ENCODE measurements around the gene NRF1. TPM values are rescaled to one million over a fixed set of nuclear protein-coding genes. Genes with fewer than 3 reads are reported as not detected.

Gene NRF1
- total RNA-seq, 2 donors from 2014 or later = 13.4 to 15.7 TPM

DNA sequence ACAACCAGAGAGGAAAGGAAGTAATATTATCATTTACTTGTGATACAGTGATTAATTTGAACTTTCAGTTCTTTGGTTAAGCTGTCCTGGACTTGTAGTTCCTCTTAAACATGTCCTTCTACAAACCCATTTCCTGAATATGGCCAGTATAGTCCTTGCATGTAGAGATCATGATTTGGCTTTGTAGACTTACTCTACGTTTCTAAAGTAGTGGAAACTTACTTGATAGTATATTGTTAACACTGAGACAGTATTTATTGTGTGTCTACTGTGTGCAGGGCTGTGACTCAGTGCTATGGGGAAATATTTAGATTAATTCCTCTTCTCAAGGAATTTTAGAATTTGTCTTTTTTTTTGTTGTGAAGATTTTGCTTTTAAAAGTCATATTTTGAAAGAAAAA is 109.5 kb downstream of the NRF1 start:
- TF ChIP-seq, protein P1, sequence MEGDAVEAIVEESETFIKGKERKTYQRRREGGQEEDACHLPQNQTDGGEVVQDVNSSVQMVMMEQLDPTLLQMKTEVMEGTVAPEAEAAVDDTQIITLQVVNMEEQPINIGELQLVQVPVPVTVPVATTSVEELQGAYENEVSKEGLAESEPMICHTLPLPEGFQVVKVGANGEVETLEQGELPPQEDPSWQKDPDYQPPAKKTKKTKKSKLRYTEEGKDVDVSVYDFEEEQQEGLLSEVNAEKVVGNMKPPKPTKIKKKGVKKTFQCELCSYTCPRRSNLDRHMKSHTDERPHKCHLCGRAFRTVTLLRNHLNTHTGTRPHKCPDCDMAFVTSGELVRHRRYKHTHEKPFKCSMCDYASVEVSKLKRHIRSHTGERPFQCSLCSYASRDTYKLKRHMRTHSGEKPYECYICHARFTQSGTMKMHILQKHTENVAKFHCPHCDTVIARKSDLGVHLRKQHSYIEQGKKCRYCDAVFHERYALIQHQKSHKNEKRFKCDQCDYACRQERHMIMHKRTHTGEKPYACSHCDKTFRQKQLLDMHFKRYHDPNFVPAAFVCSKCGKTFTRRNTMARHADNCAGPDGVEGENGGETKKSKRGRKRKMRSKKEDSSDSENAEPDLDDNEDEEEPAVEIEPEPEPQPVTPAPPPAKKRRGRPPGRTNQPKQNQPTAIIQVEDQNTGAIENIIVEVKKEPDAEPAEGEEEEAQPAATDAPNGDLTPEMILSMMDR (IDR thresholded peaks at IDR 0.05) = no peak
- Histone ChIP-seq H3K4me3 (no peak overlapping the region), H3K9me3 (no peaks in the 10 kb centered on the region), H3K9ac (ENCODE audit: low read depth in 2 of 2, low read length in 2 of 2) (no peak overlapping the region), H3K27ac (no peak overlapping the region), H3K27me3 (no peaks in the 10 kb centered on the region), H3K36me3 (no peaks in the 10 kb centered on the region), H3K4me1 (no peaks in the 10 kb centered on the region)
- DNase-seq = no peak
- intact Hi-C loops (cut with DNase I) = no loop called here

DNA sequence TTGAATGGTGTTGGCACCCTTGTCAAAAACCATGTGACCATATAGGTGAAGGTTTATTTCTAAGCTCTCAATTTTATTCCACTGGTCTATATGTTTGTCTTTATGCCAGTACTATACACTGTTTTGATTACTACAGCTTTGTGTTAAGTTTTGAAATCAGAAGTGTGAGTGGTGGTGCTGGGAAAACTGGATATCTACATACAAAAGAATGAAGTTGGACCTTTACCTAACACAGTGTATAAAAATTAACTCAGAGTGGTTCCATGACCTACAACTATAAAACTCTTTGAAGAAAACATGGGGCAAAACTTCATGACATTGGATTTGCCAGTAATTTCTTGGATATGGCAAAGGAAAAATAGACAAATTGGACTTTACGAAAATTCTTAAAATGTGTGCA is 112.2 kb downstream of the NRF1 start:
- Histone ChIP-seq H3K27ac (no peak overlapping the region), H3K9ac (ENCODE audit: low read depth in 2 of 2, low read length in 2 of 2) (no peak overlapping the region), H3K4me3 (no peak overlapping the region), H3K9me3 (no peaks in the 10 kb centered on the region), H3K36me3 (no peaks in the 10 kb centered on the region), H3K4me1 (no peaks in the 10 kb centered on the region), H3K27me3 (no peaks in the 10 kb centered on the region)
- TF ChIP-seq, protein P1 (IDR thresholded peaks at IDR 0.05) = no peak
- no peak for DNase-seq
- intact Hi-C loops (cut with DNase I) = no loop called here

DNA sequence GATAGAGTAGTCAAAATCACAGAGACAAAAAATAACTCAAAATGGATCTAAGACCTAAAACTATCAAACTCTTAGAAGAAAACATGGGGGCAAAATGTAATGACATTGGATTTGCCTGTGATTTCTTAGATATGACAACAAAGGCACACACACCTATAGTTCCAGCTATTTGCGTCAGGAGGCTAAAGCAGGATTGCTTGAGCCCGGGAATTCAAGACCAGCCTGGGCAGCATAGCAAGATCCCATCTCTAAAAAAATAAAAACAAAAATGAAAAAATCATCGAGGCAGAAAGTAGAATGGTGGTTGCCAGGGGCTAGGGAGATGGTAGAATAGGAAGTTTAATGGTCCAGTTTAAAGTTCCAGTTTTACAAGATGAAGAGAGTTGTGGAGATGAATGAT is 113.3 kb downstream of the NRF1 start:
- Histone ChIP-seq H3K4me1 (no peaks in the 10 kb centered on the region), H3K9ac (ENCODE audit: low read depth in 2 of 2, low read length in 2 of 2) (no peak overlapping the region), H3K9me3 (no peaks in the 10 kb centered on the region), H3K4me3 (no peak overlapping the region), H3K36me3 (no peaks in the 10 kb centered on the region), H3K27ac (no peak overlapping the region), H3K27me3 (no peaks in the 10 kb centered on the region)
- intact Hi-C loops (cut with DNase I) = no loop called here
- DNase-seq = no peak
- TF ChIP-seq, protein P1 (IDR thresholded peaks at IDR 0.05) = no peak

DNA sequence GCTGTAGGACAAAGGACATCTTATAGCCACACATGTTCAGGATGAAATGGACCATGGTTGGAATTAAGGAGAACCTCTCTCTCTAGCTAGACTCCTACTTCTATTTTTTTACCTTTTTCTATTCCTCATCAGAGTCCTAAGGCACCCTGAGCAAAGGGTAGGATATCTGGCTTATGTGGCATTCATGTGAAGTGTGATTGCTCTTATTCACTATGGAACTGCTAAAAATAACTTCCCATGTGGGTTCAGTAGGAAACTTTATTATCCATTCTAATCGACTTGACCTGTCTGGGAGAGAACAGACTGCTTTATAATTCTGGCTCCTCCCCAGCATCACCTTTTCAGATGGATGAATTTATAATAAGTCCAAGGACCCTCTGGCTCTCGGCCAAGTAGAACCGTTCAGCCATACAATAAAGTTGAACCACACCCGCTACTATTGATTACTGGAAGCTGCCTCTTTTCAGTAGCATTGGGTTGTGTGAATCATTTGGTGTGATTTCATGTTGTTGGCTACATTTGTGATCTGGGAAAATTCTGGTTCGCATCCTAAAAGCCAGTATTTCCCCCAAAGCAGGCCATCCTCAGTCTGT is 117.5 kb downstream of the NRF1 start:
- TF ChIP-seq, protein P1 (IDR thresholded peaks at IDR 0.05) = no peak

DNA sequence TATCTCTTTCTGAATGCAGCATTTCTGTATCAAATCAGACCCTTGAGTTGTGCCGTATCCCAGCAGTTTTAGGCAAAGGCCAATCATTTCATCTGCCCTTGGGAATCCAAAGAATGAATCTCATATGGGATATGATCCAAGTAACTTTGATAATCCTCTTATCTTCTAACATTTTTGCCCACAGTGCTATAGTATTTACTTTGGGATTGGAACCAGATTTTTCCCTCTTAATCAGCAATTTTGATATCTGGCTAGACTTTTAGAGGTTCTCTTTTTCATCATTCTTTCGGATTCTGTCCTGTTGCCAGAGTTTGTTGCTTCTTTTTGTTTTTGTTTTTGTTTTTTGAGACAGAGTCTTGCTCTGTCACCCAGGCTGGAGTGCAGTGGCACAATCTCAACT is 118.0 kb downstream of the NRF1 start:
- no peaks in the 10 kb centered on the region for H3K27me3 ChIP-seq
- no peak overlapping the region for H3K27ac ChIP-seq
- no peak overlapping the region for H3K4me3 ChIP-seq
- DNase-seq = no peak
- H3K9ac ChIP-seq (ENCODE audit: low read depth in 2 of 2, low read length in 2 of 2) = no peak overlapping the region
- no peaks in the 10 kb centered on the region for H3K9me3 ChIP-seq
- H3K4me1 ChIP-seq = no peaks in the 10 kb centered on the region
- intact Hi-C loops (cut with DNase I) = no loop called here
- no peaks in the 10 kb centered on the region for H3K36me3 ChIP-seq
- TF ChIP-seq, protein P1 (IDR thresholded peaks at IDR 0.05) = no peak

More for the DNA sequence above, 117.5 kb downstream of the NRF1 start:
- DNase-seq = peak; percentile 23
- H3K27ac ChIP-seq = no peak overlapping the region
- no peaks in the 10 kb centered on the region for H3K9me3 ChIP-seq
- no peaks in the 10 kb centered on the region for H3K4me1 ChIP-seq
- H3K36me3 ChIP-seq = no peaks in the 10 kb centered on the region
- no peak overlapping the region for H3K9ac ChIP-seq (ENCODE audit: low read depth in 2 of 2, low read length in 2 of 2)
- intact Hi-C loops (cut with DNase I) = no loop called here
- no peak overlapping the region for H3K4me3 ChIP-seq
- no peaks in the 10 kb centered on the region for H3K27me3 ChIP-seq

Data from colonic mucosa (tissue), 4 donors.